Spleen (tissue), 11 donors: ENCODE data around the gene CASP12. TPM values are rescaled to one million over a fixed set of nuclear protein-coding genes. Genes with fewer than 3 reads are reported as not detected.
A peak's percentile ranks its signal among the peaks of the same experiment; 100 is the strongest.

Source experiments
- DNase-seq: peaks from one replicate; pipeline ENCODE4 v3.0.0-alpha.2; 2020
- H3K27ac ChIP-seq, 8 donors: fragments of 200-600 bp; sonication (generic) in 7 of 8; 1 replicate in 4 of 8; 2 replicates in 4 of 8; pipeline versions ENCODE4 v1.5.0 to v1.8.0; 2016 to 2021; ENCODE audit warnings: inconsistent platforms in 4 of 8, mild to moderate bottlenecking in 4 of 8, moderate library complexity in 1 of 8
- H3K27me3 ChIP-seq, 7 donors: fragments of 200-600 bp; sonication (generic) in 6 of 7; replicated peaks in 1 of 7; 1 replicate in 4 of 7; 2 replicates in 3 of 7; pipeline versions ENCODE4 v1.5.0 to v1.8.0; 2016 to 2021; ENCODE audit warnings: inconsistent platforms in 3 of 7, mild to moderate bottlenecking in 1 of 7
- H3K36me3 ChIP-seq, 6 donors: fragments of 200-600 bp; sonication (generic) in 5 of 6; 1 replicate in 4 of 6; 2 replicates in 2 of 6; pipeline versions ENCODE4 v1.5.0 to v1.8.0; 2016 to 2021; ENCODE audit warnings: inconsistent platforms in 2 of 6
- H3K4me1 ChIP-seq, 6 donors: fragments of 200-600 bp; sonication (generic) in 5 of 6; 1 replicate in 3 of 6; 2 replicates in 3 of 6; pipeline versions ENCODE4 v1.5.0 to v1.8.0; 2016 to 2021; ENCODE audit warnings: inconsistent platforms in 3 of 6
- H3K4me3 ChIP-seq, 8 donors: fragments of 200-600 bp; sonication (generic) in 7 of 8; 1 replicate in 4 of 8; 2 replicates in 4 of 8; pipeline versions ENCODE4 v1.5.0 to v1.8.0; 2016 to 2021; ENCODE audit warnings: inconsistent platforms in 4 of 8, mild to moderate bottlenecking in 4 of 8, moderate library complexity in 2 of 8
- H3K9me3 ChIP-seq, 8 donors: fragments of 200-600 bp; sonication (generic) in 7 of 8; 1 replicate in 4 of 8; 2 replicates in 4 of 8; pipeline versions ENCODE4 v1.5.0 to v1.8.0; 2016 to 2021; ENCODE audit warnings: inconsistent platforms in 4 of 8
- CTCF ChIP-seq, 11 experiments: fragments of 200-600 bp in 7 of 11; fragments of 450-650 bp in 4 of 11; sonication (generic) in 4 of 11; IDR thresholded peaks in 8 of 11; conservative IDR thresholded peaks in 3 of 11; 1 replicate in 7 of 11; 2 replicates in 4 of 11; pipeline versions ENCODE4 v1.4.0 to v1.8.0; 2016 to 2021; ENCODE audit warnings: antibody characterized with exemption in 11 of 11, inconsistent platforms in 4 of 11, mild to moderate bottlenecking in 1 of 11
- POLR2A ChIP-seq, 3 donors: fragments of 450-650 bp; IDR thresholded peaks; one replicate each; pipeline ENCODE4 v1.5.1; 2017; ENCODE audit warnings: antibody characterized with exemption in 3 of 3, mild to moderate bottlenecking in 1 of 3
- POLR2AphosphoS5 ChIP-seq, 3 donors: sonication (generic); formaldehyde crosslinking; IDR thresholded peaks; one replicate each; pipeline ENCODE4 v1.5.1; 2017; ENCODE audit warnings: antibody characterized with exemption in 3 of 3
- WGBS, 5 donors: extraction: QIAGEN DNeasy Blood & Tissue Kit in 3 of 5; methylation state at CpG; one replicate each; pipeline versions ENCODE4 v1.1.5 to v1.1.7; 2013 to 2018; 5-methylcytosine and 5-hydroxymethylcytosine counted together
- intact Hi-C: fragments of 100-400 bp; cut with DNase I; formaldehyde crosslinking; loops from one replicate; pipeline ENCODE4 v1.15.0; 2023; ENCODE audit warnings: low total_unique reads
- polyA plus RNA-seq, 3 donors: library from polyadenylated mRNA; stranded (reverse); fragments of 200-250 nt; gene quantifications; one replicate each; pipeline ENCODE4 v1.2.1, GENCODE V29; 2013
- total RNA-seq, 7 donors: library from RNA; depleted of rRNA in 3 of 7; stranded (reverse); fragments of >200 nt in 3 of 7; fragmentation: NEBNext Ultra II Directional in 4 of 7; extraction: Animal tissue kit (Norgen Biotek cat#: 25700) in 4 of 7; gene quantifications; one replicate each; pipeline versions ENCODE4 v1.1.0 to v1.2.1, GENCODE V29; 2016 to 2021
- donor health status: healthy with polysubstance abuse.
- donor health status: DM: no; HTN: no; CAD: no; lungs with moderate emphysema.
- donor health status: DM: no; HTN: no; CAD: no.
- donor health status: Bipolar disorder and iron deficiency.
- donor health status: healthy.
- donor health status: DM: no; HTN: no; CAD: no.
- donor health status: DM: yes; HTN: yes; CAD: no.

The CASP12 gene
- total and polyA plus RNA-seq, 10 donors: 0.14 to 0.54 (median 0.39) TPM; not detected in 4

- TF ChIP-seq CTCF (IDR thresholded peaks at IDR 0.05 in 8 of 11, conservative IDR thresholded peaks at IDR 0.05 in 3 of 11) (no peak), POLR2A (IDR thresholded peaks at IDR 0.05) (no peak), POLR2AphosphoS5 (IDR thresholded peaks at IDR 0.05) (no peak)
- Histone ChIP-seq H3K36me3 (no peaks in the 10 kb centered on the region), H3K27ac (peak overlapping the region in 1 of 8 donors; percentile 2), H3K9me3 (no peaks in the 10 kb centered on the region), H3K4me1 (peaks cover 0 to 13% (median 9%) of the 10 kb centered on the region in 6 donors), H3K4me3 (no peak overlapping the region), H3K27me3 (no peaks in the 10 kb centered on the region)
- DNase-seq: no peak
- 69 to 83% (median 81%) methylated on average over 3 of the region's 3 CpGs for WGBS, 5 donors
- intact Hi-C loops: no loop called here
Measured at GRCh38 chr11:104892723-104893511, 5.3 kb downstream of the CASP12 start.

GRCh38 chr11:104891135-104891534 is 7.1 kb downstream of the CASP12 start:
- intact Hi-C loops: no loop called here
- peaks cover 0 to 5% (median 2%) of the 10 kb centered on the region in 6 donors for H3K4me1 ChIP-seq
- no peaks in the 10 kb centered on the region for H3K9me3 ChIP-seq
- H3K4me3 ChIP-seq: no peak overlapping the region
- no peak overlapping the region for H3K27ac ChIP-seq
- no peaks in the 10 kb centered on the region for H3K27me3 ChIP-seq
- H3K36me3 ChIP-seq: no peaks in the 10 kb centered on the region
- no peak for TF ChIP-seq POLR2AphosphoS5 (IDR thresholded peaks at IDR 0.05)
- TF ChIP-seq CTCF (IDR thresholded peaks at IDR 0.05 in 8 of 11, conservative IDR thresholded peaks at IDR 0.05 in 3 of 11): no peak
- no peak for TF ChIP-seq POLR2A (IDR thresholded peaks at IDR 0.05)
- DNase-seq: no peak
- 86 to 92% (median 88%) methylated on average over 4 of the region's 4 CpGs for WGBS, 5 donors

GRCh38 chr11:104883342-104883741 is 14.9 kb downstream of the CASP12 start:
- Histone ChIP-seq H3K36me3 (no peaks in the 10 kb centered on the region), H3K27me3 (no peaks in the 10 kb centered on the region), H3K27ac (no peak overlapping the region), H3K4me3 (no peak overlapping the region), H3K9me3 (no peaks in the 10 kb centered on the region), H3K4me1 (peaks cover 0 to 14% (median 0%) of the 10 kb centered on the region in 6 donors)
- 83 to 93% (median 92%) methylated on average over 2 of the region's 2 CpGs for WGBS, 5 donors
- intact Hi-C loops: no loop called here
- TF ChIP-seq POLR2AphosphoS5 (IDR thresholded peaks at IDR 0.05) (no peak), POLR2A (IDR thresholded peaks at IDR 0.05) (no peak), CTCF (IDR thresholded peaks at IDR 0.05 in 8 of 11, conservative IDR thresholded peaks at IDR 0.05 in 3 of 11) (no peak)
- DNase-seq: no peak

- H3K4me1 ChIP-seq: peaks cover 4 to 35% (median 17%) of the 10 kb centered on the region in 6 donors
- intact Hi-C loops: no loop called here
- no peaks in the 10 kb centered on the region for H3K27me3 ChIP-seq
- DNase-seq: no peak
- WGBS, 5 donors: 63 to 74% (median 66%) methylated on average over 3 of the region's 3 CpGs
- H3K4me3 ChIP-seq: no peak overlapping the region
- no peaks in the 10 kb centered on the region for H3K36me3 ChIP-seq
- H3K27ac ChIP-seq: peak overlapping the region; percentile 21 to 76 (median 66)
- H3K9me3 ChIP-seq: no peaks in the 10 kb centered on the region
- no peak for TF ChIP-seq POLR2A (IDR thresholded peaks at IDR 0.05)
- TF ChIP-seq CTCF (IDR thresholded peaks at IDR 0.05 in 8 of 11, conservative IDR thresholded peaks at IDR 0.05 in 3 of 11): no peak
- TF ChIP-seq POLR2AphosphoS5 (IDR thresholded peaks at IDR 0.05): no peak
Measured at GRCh38 chr11:104881117-104881794, 17.0 kb downstream of the CASP12 start.
